ENCODE data around the gene CMTM8. TPM values are rescaled to one million over a fixed set of nuclear protein-coding genes. Genes with fewer than 3 reads are reported as not detected.

CMTM8 gene
- total and polyA plus RNA-seq, 12 donors = 2.1 to 8.4 (median 3.5) TPM

- ATAC-seq (no peak), DNase-seq (no peak)
- H3K9me3 ChIP-seq = no peaks in the 10 kb centered on the region
- intact Hi-C loops (cut with DNase I) = loop anchor here in 3 of 10 donors (5.0 kb wide), 2 partner anchors 91 to 286 kb away; no protein-coding TSS in a partner anchor
- no peak overlapping the region for H3K27ac ChIP-seq
- no peaks in the 10 kb centered on the region for H3K27me3 ChIP-seq
- no peak overlapping the region for H3K4me3 ChIP-seq
- WGBS, 2 donors = 73 to 79% methylated on average over 2 of the region's 2 CpGs
- peaks cover 0 to 6% (median 0%) of the 10 kb centered on the region in 9 donors for H3K4me1 ChIP-seq
- no peak for TF ChIP-seq CTCF (IDR thresholded peaks at IDR 0.05)
- peaks cover 0 to 6% (median 0%) of the 10 kb centered on the region in 9 donors for H3K36me3 ChIP-seq
Measured at GRCh38 chr3:32376115-32376514, 137.6 kb downstream of the CMTM8 start.

- no peaks in the 10 kb centered on the region for H3K27me3 ChIP-seq
- intact Hi-C loops (cut with DNase I) = loop anchor here in 3 of 10 donors (5.0 kb wide), 2 partner anchors 87 to 282 kb away; no protein-coding TSS in a partner anchor
- ATAC-seq (no peak), DNase-seq (no peak)
- H3K36me3 ChIP-seq = no peaks in the 10 kb centered on the region
- no peak overlapping the region for H3K27ac ChIP-seq
- no peak overlapping the region for H3K4me3 ChIP-seq
- WGBS, 2 donors = 67 to 75% methylated on average over 10 of the region's 10 CpGs
- peaks cover 0 to 4% (median 0%) of the 10 kb centered on the region in 9 donors for H3K4me1 ChIP-seq
- no peaks in the 10 kb centered on the region for H3K9me3 ChIP-seq
- no peak for TF ChIP-seq CTCF (IDR thresholded peaks at IDR 0.05)
Measured at GRCh38 chr3:32379831-32380500, 141.5 kb downstream of the CMTM8 start.

- Histone ChIP-seq H3K4me3 (no peak overlapping the region), H3K9me3 (no peaks in the 10 kb centered on the region), H3K36me3 (no peaks in the 10 kb centered on the region), H3K27ac (no peak overlapping the region), H3K27me3 (no peaks in the 10 kb centered on the region), H3K4me1 (peaks cover 0 to 12% (median 0%) of the 10 kb centered on the region in 9 donors)
- DNase-seq (no peak), ATAC-seq (no peak)
- 83 to 84% methylated on average over 7 of the region's 7 CpGs for WGBS, 2 donors
- intact Hi-C loops (cut with DNase I) = no loop called here
- no peak for TF ChIP-seq CTCF (IDR thresholded peaks at IDR 0.05)
Measured at GRCh38 chr3:32381922-32382321, 143.4 kb downstream of the CMTM8 start.

GRCh38 chr3:32383136-32383711 lies 144.7 kb downstream of the CMTM8 start:
- ATAC-seq = no peak
- H3K4me1 ChIP-seq = peaks cover 0 to 12% (median 0%) of the 10 kb centered on the region in 9 donors
- no peak overlapping the region for H3K27ac ChIP-seq
- 51 to 59% methylated on average over 2 of the region's 2 CpGs for WGBS, 2 donors
- no peak for TF ChIP-seq CTCF (IDR thresholded peaks at IDR 0.05)
- no peaks in the 10 kb centered on the region for H3K9me3 ChIP-seq
- intact Hi-C loops (cut with DNase I) = no loop called here
- no peak for DNase-seq
- H3K36me3 ChIP-seq = no peaks in the 10 kb centered on the region
- H3K4me3 ChIP-seq = no peak overlapping the region
- no peaks in the 10 kb centered on the region for H3K27me3 ChIP-seq

Data from heart right ventricle (tissue), 16 donors.